Activated T-cell treated with anti-CD3 and anti-CD28 coated beads, Interleukin-2, amount 50 U/mL, for 72 hours (primary cell): ENCODE results near the gene CMIP. TPM values are rescaled to one million over a fixed set of nuclear protein-coding genes. Genes with fewer than 3 reads are reported as not detected.

Source experiments
- ATAC-seq, 2 donors: fragments of 150-1000 bp; cut with Tn5 transposase; replicated peaks in 1 of 2; 2 replicates each; pipeline ENCODE4 v1.10.0; 2021; ENCODE audit warnings: moderate library complexity in 2 of 2, mild to moderate bottlenecking in 1 of 2
- DNase-seq, 2 donors: peaks; one replicate each; pipeline ENCODE4 v3.0.0; 2021 to 2022; ENCODE audit warnings: mixed read lengths in 1 of 2
- H3K27ac Mint-ChIP-seq: one replicate; pipeline ENCODE4 v1.8.0; 2022; ENCODE audit warnings: mild to moderate bottlenecking, moderate library complexity, mixed read lengths
- H3K27me3 Mint-ChIP-seq: one replicate; pipeline ENCODE4 v1.8.0; 2022; ENCODE audit warnings: low read depth, mixed read lengths
- H3K36me3 Mint-ChIP-seq, 2 donors: one replicate each; pipeline ENCODE4 v1.8.0; 2022; ENCODE audit warnings: mixed read lengths in 2 of 2, mild to moderate bottlenecking in 1 of 2; ENCODE audit not compliant: insufficient read depth in 2 of 2
- H3K4me1 Mint-ChIP-seq: one replicate; pipeline ENCODE4 v1.8.0; 2022; ENCODE audit warnings: low read depth, mixed read lengths
- H3K4me3 Mint-ChIP-seq, 2 donors: one replicate each; pipeline ENCODE4 v1.8.0; 2022; ENCODE audit warnings: mild to moderate bottlenecking in 2 of 2, mixed read lengths in 2 of 2, moderate library complexity in 2 of 2
- H3K9me3 Mint-ChIP-seq, 2 donors: one replicate each; pipeline ENCODE4 v1.8.0; 2022; ENCODE audit warnings: mixed read lengths in 2 of 2
- total RNA-seq, 2 donors: library from RNA; stranded (reverse); gene quantifications; one replicate each; pipeline ENCODE4 v1.2.3, GENCODE V29; 2022

Gene CMIP
- total RNA-seq, 2 donors from 2014 or later, result 53.1 to 59.0 TPM

GRCh38 chr16:81715358-81716196 lies 271.0 kb downstream of the CMIP start:
- peaks cover 0 to 2% of the 10 kb centered on the region in 2 donors for H3K36me3 Mint-ChIP-seq
- H3K9me3 Mint-ChIP-seq, result no peaks in the 10 kb centered on the region
- ATAC-seq, result peak; percentile 17 to 46
- H3K4me3 Mint-ChIP-seq, result peak overlapping the region; percentile 78
- H3K4me1 Mint-ChIP-seq, result peaks cover 48% of the 10 kb centered on the region
- no peak for DNase-seq
- H3K27me3 Mint-ChIP-seq, result no peaks in the 10 kb centered on the region
- H3K27ac Mint-ChIP-seq, result peak overlapping the region; percentile 61

GRCh38 chr16:81716478-81717225 lies 272.0 kb downstream of the CMIP start:
- ATAC-seq (peak; percentile 54 to 55), DNase-seq (peak; percentile 24 to 43)
- Mint-ChIP-seq H3K27ac (no peak overlapping the region), H3K36me3 (peaks cover 9 to 10% of the 10 kb centered on the region in 2 donors), H3K4me1 (peaks cover 48% of the 10 kb centered on the region), H3K27me3 (no peaks in the 10 kb centered on the region), H3K4me3 (peak overlapping the region; percentile 78), H3K9me3 (peaks cover 7 to 9% of the 10 kb centered on the region in 2 donors)

- Mint-ChIP-seq H3K9me3 (peaks cover 7 to 9% of the 10 kb centered on the region in 2 donors), H3K36me3 (peaks cover 9 to 12% of the 10 kb centered on the region in 2 donors), H3K27me3 (no peaks in the 10 kb centered on the region), H3K4me1 (peaks cover 48% of the 10 kb centered on the region), H3K4me3 (peak overlapping the region; percentile 80), H3K27ac (peak overlapping the region; percentile 71)
- ATAC-seq (peak in 1 of 2 donors; percentile 38), DNase-seq (no peak)
Measured at GRCh38 chr16:81717662-81718189, 273.1 kb downstream of the CMIP start.

- peak overlapping the region; percentile 3 for H3K27ac Mint-ChIP-seq
- ATAC-seq, result peak; percentile 8 to 23
- peaks cover 7 to 9% of the 10 kb centered on the region in 2 donors for H3K9me3 Mint-ChIP-seq
- no peaks in the 10 kb centered on the region for H3K27me3 Mint-ChIP-seq
- H3K4me1 Mint-ChIP-seq, result peaks cover 48% of the 10 kb centered on the region
- no peak for DNase-seq
- H3K4me3 Mint-ChIP-seq, result peak overlapping the region; percentile 60 to 80
- H3K36me3 Mint-ChIP-seq, result peaks cover 9 to 12% of the 10 kb centered on the region in 2 donors
Measured at GRCh38 chr16:81718637-81719036, 274.0 kb downstream of the CMIP start.

GRCh38 chr16:81719993-81720392 lies 275.4 kb downstream of the CMIP start:
- Mint-ChIP-seq H3K4me3 (no peak overlapping the region), H3K36me3 (peaks cover 9 to 12% of the 10 kb centered on the region in 2 donors), H3K27me3 (no peaks in the 10 kb centered on the region), H3K27ac (no peak overlapping the region), H3K9me3 (peaks cover 7 to 9% of the 10 kb centered on the region in 2 donors), H3K4me1 (peaks cover 42% of the 10 kb centered on the region)
- DNase-seq, result no peak
- no peak for ATAC-seq

GRCh38 chr16:81720973-81721906 lies 276.6 kb downstream of the CMIP start:
- H3K9me3 Mint-ChIP-seq, result peaks cover 7 to 9% of the 10 kb centered on the region in 2 donors
- H3K27me3 Mint-ChIP-seq, result no peaks in the 10 kb centered on the region
- H3K36me3 Mint-ChIP-seq, result peaks cover 9 to 12% of the 10 kb centered on the region in 2 donors
- H3K4me3 Mint-ChIP-seq, result no peak overlapping the region
- DNase-seq, result no peak
- H3K27ac Mint-ChIP-seq, result peak overlapping the region; percentile 35
- no peak for ATAC-seq
- peaks cover 30% of the 10 kb centered on the region for H3K4me1 Mint-ChIP-seq

GRCh38 chr16:81723098-81723723 lies 278.6 kb downstream of the CMIP start:
- Mint-ChIP-seq H3K9me3 (peaks cover 7 to 9% of the 10 kb centered on the region in 2 donors), H3K27ac (no peak overlapping the region), H3K27me3 (no peaks in the 10 kb centered on the region), H3K4me3 (no peak overlapping the region), H3K4me1 (peaks cover 12% of the 10 kb centered on the region), H3K36me3 (peaks cover 7 to 12% of the 10 kb centered on the region in 2 donors)
- DNase-seq (peak; percentile 47 to 63), ATAC-seq (peak; percentile 78 to 81)

- H3K9me3 Mint-ChIP-seq, result no peaks in the 10 kb centered on the region
- no peaks in the 10 kb centered on the region for H3K36me3 Mint-ChIP-seq
- no peak for ATAC-seq
- DNase-seq, result no peak
- H3K27me3 Mint-ChIP-seq, result no peaks in the 10 kb centered on the region
- H3K4me3 Mint-ChIP-seq, result no peak overlapping the region
- H3K4me1 Mint-ChIP-seq, result peaks cover 20% of the 10 kb centered on the region
- H3K27ac Mint-ChIP-seq, result no peak overlapping the region
Measured at GRCh38 chr16:81728435-81728834, 283.8 kb downstream of the CMIP start.

GRCh38 chr16:81729451-81729850 lies 284.8 kb downstream of the CMIP start:
- peak overlapping the region; percentile 51 to 88 for H3K4me3 Mint-ChIP-seq
- no peak for DNase-seq
- no peaks in the 10 kb centered on the region for H3K9me3 Mint-ChIP-seq
- ATAC-seq, result no peak
- peaks cover 20% of the 10 kb centered on the region for H3K4me1 Mint-ChIP-seq
- no peaks in the 10 kb centered on the region for H3K36me3 Mint-ChIP-seq
- no peaks in the 10 kb centered on the region for H3K27me3 Mint-ChIP-seq
- H3K27ac Mint-ChIP-seq, result no peak overlapping the region

GRCh38 chr16:81730090-81731051 lies 285.8 kb downstream of the CMIP start:
- Mint-ChIP-seq H3K9me3 (no peaks in the 10 kb centered on the region), H3K27me3 (no peaks in the 10 kb centered on the region), H3K36me3 (no peaks in the 10 kb centered on the region), H3K4me3 (peak overlapping the region; percentile 88 to 93), H3K4me1 (peaks cover 26% of the 10 kb centered on the region), H3K27ac (peak overlapping the region; percentile 76)
- DNase-seq (peak; percentile 67), ATAC-seq (peak; percentile 89 to 91)

- DNase-seq (no peak), ATAC-seq (no peak)
- Mint-ChIP-seq H3K36me3 (no peaks in the 10 kb centered on the region), H3K27me3 (no peaks in the 10 kb centered on the region), H3K27ac (no peak overlapping the region), H3K4me3 (no peak overlapping the region), H3K4me1 (peaks cover 26% of the 10 kb centered on the region), H3K9me3 (no peaks in the 10 kb centered on the region)
Measured at GRCh38 chr16:81731649-81732048, 287.0 kb downstream of the CMIP start.
